WTC11 (cell line): ENCODE data around the gene ARHGAP26. TPM values are rescaled to one million over a fixed set of nuclear protein-coding genes. Genes with fewer than 3 reads are reported as not detected.

ENCODE experiments used
- ATAC-seq: fragments of 200-7000 bp; cut with Tn5 transposase; 2 replicates; pipeline ENCODE4 v1.10.0; 2021; ENCODE audit warnings: mild to moderate bottlenecking, moderate library complexity
- CTCF ChIA-PET: fragments of 300-600 bp; sonication (Branson Sonifier 250); formaldehyde crosslinking; loops from one replicate; lab custom pipeline; 2021; ENCODE audit warnings: antibody characterized with exemption; lab: Charles Lee
- POLR2A ChIA-PET: fragments of 350-600 bp; sonication (Branson Sonifier 250); formaldehyde crosslinking; loops from one replicate; lab custom pipeline; 2021; ENCODE audit warnings: antibody characterized with exemption; lab: Charles Lee
- DNase-seq: peaks from one replicate; pipeline ENCODE4 v3.0.0; 2021; ENCODE audit warnings: low spot score
- H3K27ac Mint-ChIP-seq: 2 replicates; pipeline ENCODE4 v1.8.0; 2021; ENCODE audit warnings: mixed read lengths
- H3K27me3 Mint-ChIP-seq: 2 replicates; pipeline ENCODE4 v1.8.0; 2021; ENCODE audit warnings: low read depth, mild to moderate bottlenecking, moderate library complexity, mixed read lengths
- H3K36me3 Mint-ChIP-seq: 2 replicates; pipeline ENCODE4 v1.8.0; 2021; ENCODE audit warnings: mixed read lengths
- H3K4me1 Mint-ChIP-seq: 2 replicates; pipeline ENCODE4 v1.8.0; 2022; ENCODE audit warnings: mixed read lengths
- H3K4me3 Mint-ChIP-seq: 2 replicates; pipeline ENCODE4 v1.8.0; 2021; ENCODE audit warnings: mild to moderate bottlenecking, moderate library complexity, mixed read lengths
- H3K9me3 Mint-ChIP-seq: 2 replicates; pipeline ENCODE4 v1.8.0; 2021; ENCODE audit warnings: mixed read lengths
- ARID4B ChIP-seq: sonication (generic); formaldehyde crosslinking; IDR thresholded peaks from 2 replicates; pipeline ENCODE4 v1.8.0; 2023; ENCODE audit warnings: missing genetic modification reagents, mild to moderate bottlenecking, borderline replicate concordance
- CREM ChIP-seq: sonication (generic); formaldehyde crosslinking; IDR thresholded peaks from 2 replicates; pipeline ENCODE4 v1.8.1; 2022; ENCODE audit warnings: mild to moderate bottlenecking, missing genetic modification reagents, moderate library complexity
- CTCF ChIP-seq: fragments of 200-600 bp; IDR thresholded peaks from 2 replicates; pipeline ENCODE4 v1.8.0; 2022; ENCODE audit warnings: antibody characterized with exemption
- E2F1 ChIP-seq: sonication (generic); formaldehyde crosslinking; IDR thresholded peaks from 2 replicates; pipeline ENCODE4 v1.8.0; 2022; ENCODE audit warnings: mild to moderate bottlenecking, missing genetic modification reagents
- ELF4 ChIP-seq: sonication (generic); formaldehyde crosslinking; IDR thresholded peaks from 2 replicates; pipeline ENCODE4 v1.8.1; 2022; ENCODE audit warnings: low read depth, mild to moderate bottlenecking, moderate library complexity, missing genetic modification reagents
- ERG ChIP-seq: fragments of 250-450 bp; sonication (Bioruptor Pico); IDR thresholded peaks from 2 replicates; pipeline ENCODE4 v1.8.0; 2021; ENCODE audit warnings: mild to moderate bottlenecking
- ESRRA ChIP-seq: sonication (generic); formaldehyde crosslinking; IDR thresholded peaks from 2 replicates; pipeline ENCODE4 v1.8.1; 2022; ENCODE audit warnings: mild to moderate bottlenecking, missing genetic modification reagents, borderline replicate concordance
- FOXJ3 ChIP-seq: sonication (generic); formaldehyde crosslinking; IDR thresholded peaks from 2 replicates; pipeline ENCODE4 v1.9.0; 2021; ENCODE audit warnings: missing genetic modification reagents, mild to moderate bottlenecking, borderline replicate concordance
- GABPB1 ChIP-seq: sonication (generic); formaldehyde crosslinking; IDR thresholded peaks from 2 replicates; pipeline ENCODE4 v1.8.1; 2023; ENCODE audit warnings: mild to moderate bottlenecking, missing genetic modification reagents
- GRHL2 ChIP-seq: fragments of 250-450 bp; sonication (Bioruptor Pico); IDR thresholded peaks from 2 replicates; pipeline ENCODE4 v1.8.0; 2022; ENCODE audit warnings: mild to moderate bottlenecking, moderate library complexity; ENCODE audit not compliant: insufficient replicate concordance, severe bottlenecking
- JUN ChIP-seq: sonication (generic); formaldehyde crosslinking; IDR thresholded peaks from 2 replicates; pipeline ENCODE4 v1.8.0; 2023; ENCODE audit warnings: mild to moderate bottlenecking, missing genetic modification reagents
- KAT7 ChIP-seq: sonication (generic); formaldehyde crosslinking; IDR thresholded peaks from 2 replicates; pipeline ENCODE4 v1.8.1; 2023; ENCODE audit warnings: missing genetic modification reagents, mild to moderate bottlenecking, borderline replicate concordance
- MYBL2 ChIP-seq: sonication (generic); formaldehyde crosslinking; IDR thresholded peaks from 2 replicates; pipeline ENCODE4 v1.8.1; 2023; ENCODE audit warnings: mild to moderate bottlenecking, moderate library complexity, missing genetic modification reagents
- NFE2L1 ChIP-seq: sonication (generic); formaldehyde crosslinking; IDR thresholded peaks from 2 replicates; pipeline ENCODE4 v1.8.1; 2023; ENCODE audit warnings: missing genetic modification reagents
- NR2C2 ChIP-seq: sonication (generic); formaldehyde crosslinking; IDR thresholded peaks from 2 replicates; pipeline ENCODE4 v1.8.0; 2022; ENCODE audit warnings: mild to moderate bottlenecking, missing genetic modification reagents
- NR3C1 ChIP-seq: sonication (generic); formaldehyde crosslinking; conservative IDR thresholded peaks from 2 replicates; pipeline ENCODE4 v1.8.1; 2023; ENCODE audit warnings: low read depth, mild to moderate bottlenecking, missing genetic modification reagents
- OVOL2 ChIP-seq: fragments of 250-450 bp; sonication (Bioruptor Pico); IDR thresholded peaks from 2 replicates; pipeline ENCODE4 v1.9.0; 2021; ENCODE audit warnings: mild to moderate bottlenecking, borderline replicate concordance
- PRRX2 ChIP-seq: fragments of 250-450 bp; sonication (Bioruptor Pico); IDR thresholded peaks from 2 replicates; pipeline ENCODE4 v1.8.0; 2021; ENCODE audit warnings: mild to moderate bottlenecking
- RELA ChIP-seq: sonication (generic); formaldehyde crosslinking; IDR thresholded peaks from 2 replicates; pipeline ENCODE4 v1.8.1; 2022; ENCODE audit warnings: missing genetic modification reagents, mild to moderate bottlenecking, borderline replicate concordance
- ZNF138 ChIP-seq: sonication (generic); formaldehyde crosslinking; conservative IDR thresholded peaks from 2 replicates; pipeline ENCODE4 v1.8.1; 2022; ENCODE audit warnings: mild to moderate bottlenecking, moderate library complexity, missing genetic modification reagents
- ZNF317 ChIP-seq: sonication (generic); formaldehyde crosslinking; IDR thresholded peaks from 2 replicates; pipeline ENCODE4 v1.8.1; 2023; ENCODE audit warnings: low read depth, mild to moderate bottlenecking, moderate library complexity, missing genetic modification reagents, borderline replicate concordance
- total RNA-seq: library from RNA; stranded (reverse); gene quantifications from 3 replicates; pipeline ENCODE4 v1.2.3, GENCODE V29; 2021

The ARHGAP26 gene
- total RNA-seq, 1 experiment from 2014 or later = 22.3 TPM

GRCh38 chr5:143061161-143061945 is 291.2 kb downstream of the ARHGAP26 start:
- ChIA-PET CTCF (no interaction called here), POLR2A (no interaction called here)
- H3K27ac Mint-ChIP-seq = no peak overlapping the region
- no peaks in the 10 kb centered on the region for H3K27me3 Mint-ChIP-seq
- peaks cover 20% of the 10 kb centered on the region for H3K36me3 Mint-ChIP-seq
- TF ChIP-seq ELF4 (CRISPR knock-in tag) (no peak), KAT7 (CRISPR knock-in tag) (no peak), NR2C2 (CRISPR knock-in tag) (no peak), ESRRA (CRISPR knock-in tag) (no peak), ARID4B (CRISPR knock-in tag) (no peak), PRRX2 (CRISPR knock-in tag) (no peak), NR3C1 (CRISPR knock-in tag) (no peak), OVOL2 (CRISPR knock-in tag) (no peak)
- ATAC-seq (no peak), DNase-seq (no peak)
- no peak overlapping the region for H3K4me3 Mint-ChIP-seq
- no peaks in the 10 kb centered on the region for H3K9me3 Mint-ChIP-seq
- H3K4me1 Mint-ChIP-seq = peaks cover 47% of the 10 kb centered on the region

GRCh38 chr5:143062379-143062778 is 292.2 kb downstream of the ARHGAP26 start:
- Mint-ChIP-seq H3K36me3 (peaks cover 14% of the 10 kb centered on the region), H3K27ac (no peak overlapping the region), H3K9me3 (no peaks in the 10 kb centered on the region), H3K4me1 (peaks cover 54% of the 10 kb centered on the region), H3K27me3 (no peaks in the 10 kb centered on the region), H3K4me3 (no peak overlapping the region)
- POLR2A ChIA-PET = no interaction called here
- ATAC-seq (no peak), DNase-seq (no peak)
- CTCF ChIA-PET = interaction anchor here (0.6 kb wide), 1 partner anchor 25 kb away, joined by 3 read pairs; no protein-coding TSS in a partner anchor
- no peak for TF ChIP-seq E2F1 (CRISPR knock-in tag)
- TF ChIP-seq RELA (CRISPR knock-in tag) = no peak
- TF ChIP-seq GABPB1 (CRISPR knock-in tag) = no peak
- TF ChIP-seq JUN (CRISPR knock-in tag) = no peak
- TF ChIP-seq GRHL2 (CRISPR knock-in tag) = no peak
- TF ChIP-seq NFE2L1 (CRISPR knock-in tag) = no peak
- TF ChIP-seq ZNF317 (CRISPR knock-in tag) = no peak
- TF ChIP-seq MYBL2 (CRISPR knock-in tag) = no peak
- no peak for TF ChIP-seq ERG
- TF ChIP-seq ZNF138 (CRISPR knock-in tag) = no peak
- no peak for TF ChIP-seq FOXJ3 (CRISPR knock-in tag)
- no peak for TF ChIP-seq CTCF
- no peak for TF ChIP-seq CREM (CRISPR knock-in tag)
